GM12892 (cell line): Measurements from ENCODE around the gene SLC22A12.

Experiments used
- POLR2A ChIP-seq: IDR thresholded peaks from 2 replicates; pipeline ENCODE4 v1.6.1; 2011; ENCODE audit warnings: low read depth, low read length, control low read depth
- POLR2AphosphoS5 ChIP-seq: IDR thresholded peaks from 2 replicates; pipeline ENCODE4 v1.6.1; 2011; ENCODE audit warnings: low read depth, low read length, control low read depth

DNA sequence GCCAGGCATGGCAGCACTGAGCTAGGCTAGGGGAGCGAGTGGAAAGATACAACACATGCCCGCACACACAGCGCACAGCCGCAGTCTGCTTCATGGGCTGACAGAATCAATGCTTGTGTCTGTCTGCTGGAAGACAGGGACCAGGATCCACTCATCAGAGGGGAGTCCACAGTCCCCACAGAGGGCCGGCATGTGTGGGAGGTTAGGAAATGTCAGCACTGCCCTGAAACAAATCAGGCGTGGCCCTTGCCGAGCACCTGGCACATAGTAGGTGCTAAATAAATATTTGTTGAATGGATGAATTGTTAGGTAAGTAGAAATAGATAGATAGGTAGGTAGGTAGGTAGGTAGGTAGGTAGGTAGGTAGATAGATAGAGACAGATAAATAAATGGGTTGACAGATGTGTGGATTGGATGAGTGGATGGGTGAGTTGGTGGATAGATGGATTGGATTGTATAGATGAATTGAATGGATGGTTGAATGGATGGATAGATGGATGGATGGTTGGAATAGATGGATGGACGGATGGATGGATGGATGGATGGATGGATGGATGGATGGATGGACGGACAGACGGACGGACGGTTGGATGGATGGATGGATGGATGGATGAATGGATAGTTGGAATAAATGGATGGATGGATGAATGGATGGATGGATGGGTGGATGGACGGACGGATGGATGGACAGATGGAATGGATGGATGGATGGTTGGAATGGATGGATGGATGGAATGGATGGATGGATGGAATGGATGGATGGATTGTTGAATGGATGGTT is 3.3 kb downstream of the SLC22A12 start:
- TF ChIP-seq POLR2A = no peak
- no peak for TF ChIP-seq POLR2AphosphoS5
